22Rv1 (cell line): ENCODE results near the gene EDIL3.
A peak's percentile ranks its signal among the peaks of the same experiment; 100 is the strongest.

Source experiments
- ZFX ChIP-seq: fragments of 450-650 bp; IDR thresholded peaks from 2 replicates; pipeline ENCODE4 v1.6.1; 2017; ENCODE audit warnings: antibody characterized with exemption, borderline replicate concordance
- TF ChIP-seq, protein P1 (sequence below): fragments of 450-650 bp; IDR thresholded peaks from 2 replicates; pipeline ENCODE4 v1.5.1; 2017; ENCODE audit warnings: mild to moderate bottlenecking

DNA sequence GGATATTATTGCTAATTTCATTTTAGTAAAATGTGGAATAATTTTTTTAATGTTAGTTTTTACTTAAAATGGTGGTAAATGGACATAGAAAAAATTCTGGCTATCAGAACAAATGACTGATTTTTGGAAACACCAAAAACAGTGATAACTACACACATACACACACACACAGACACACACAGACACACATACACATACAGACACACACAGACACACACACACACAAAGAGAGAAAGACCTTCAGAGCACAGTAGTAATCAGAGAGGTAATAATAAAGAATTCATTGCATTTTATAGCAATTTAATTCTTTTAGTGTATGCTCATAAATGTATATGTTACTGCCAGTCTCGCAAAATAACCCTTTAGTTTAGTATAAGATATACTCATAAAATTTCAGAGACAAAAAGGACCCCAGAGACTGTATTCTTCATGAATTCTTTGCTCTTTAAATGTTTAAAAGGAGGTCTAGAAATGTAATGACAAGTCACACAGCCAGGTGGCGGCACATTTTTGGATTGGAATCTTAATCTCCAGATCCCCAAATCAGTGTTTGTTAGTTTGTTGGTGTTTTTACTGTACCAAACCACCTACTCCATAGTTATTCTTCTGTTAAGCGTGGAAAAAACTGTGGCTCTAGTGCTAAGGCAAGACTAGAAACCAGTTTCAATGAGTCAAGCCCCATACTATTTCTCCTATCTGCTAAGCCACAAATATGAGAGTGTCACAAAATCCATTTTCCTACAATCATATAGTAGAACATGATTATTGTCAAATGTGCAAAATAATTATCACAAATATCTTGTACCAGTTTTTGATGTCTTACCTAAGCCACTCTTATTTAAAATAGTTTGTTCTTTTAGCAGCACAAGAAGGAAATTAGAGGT is 109.9 kb downstream of the EDIL3 start:
- no peak for TF ChIP-seq ZFX
- TF ChIP-seq, protein P1, sequence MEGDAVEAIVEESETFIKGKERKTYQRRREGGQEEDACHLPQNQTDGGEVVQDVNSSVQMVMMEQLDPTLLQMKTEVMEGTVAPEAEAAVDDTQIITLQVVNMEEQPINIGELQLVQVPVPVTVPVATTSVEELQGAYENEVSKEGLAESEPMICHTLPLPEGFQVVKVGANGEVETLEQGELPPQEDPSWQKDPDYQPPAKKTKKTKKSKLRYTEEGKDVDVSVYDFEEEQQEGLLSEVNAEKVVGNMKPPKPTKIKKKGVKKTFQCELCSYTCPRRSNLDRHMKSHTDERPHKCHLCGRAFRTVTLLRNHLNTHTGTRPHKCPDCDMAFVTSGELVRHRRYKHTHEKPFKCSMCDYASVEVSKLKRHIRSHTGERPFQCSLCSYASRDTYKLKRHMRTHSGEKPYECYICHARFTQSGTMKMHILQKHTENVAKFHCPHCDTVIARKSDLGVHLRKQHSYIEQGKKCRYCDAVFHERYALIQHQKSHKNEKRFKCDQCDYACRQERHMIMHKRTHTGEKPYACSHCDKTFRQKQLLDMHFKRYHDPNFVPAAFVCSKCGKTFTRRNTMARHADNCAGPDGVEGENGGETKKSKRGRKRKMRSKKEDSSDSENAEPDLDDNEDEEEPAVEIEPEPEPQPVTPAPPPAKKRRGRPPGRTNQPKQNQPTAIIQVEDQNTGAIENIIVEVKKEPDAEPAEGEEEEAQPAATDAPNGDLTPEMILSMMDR = peak; percentile 78
